Mammary epithelial cell (primary cell): ENCODE data around the gene VAT1L.

Source experiments
- EZH2 ChIP-seq: IDR thresholded peaks from 2 replicates; pipeline ENCODE4 v1.6.1; 2012; ENCODE audit warnings: low read length, inconsistent platforms, borderline replicate concordance
- TF ChIP-seq, protein P1 (sequence below), 2 donors: IDR thresholded peaks in 1 of 2; conservative IDR thresholded peaks in 1 of 2; 2 replicates each; pipeline ENCODE4 v1.5.1; 2011 to 2012; ENCODE audit warnings: inconsistent platforms in 2 of 2, low read length in 2 of 2, mild to moderate bottlenecking in 2 of 2, control low read depth in 1 of 2, low read depth in 1 of 2; ENCODE audit not compliant: insufficient read depth in 1 of 2; ENCODE audit errors: extremely low read depth in 1 of 2

DNA sequence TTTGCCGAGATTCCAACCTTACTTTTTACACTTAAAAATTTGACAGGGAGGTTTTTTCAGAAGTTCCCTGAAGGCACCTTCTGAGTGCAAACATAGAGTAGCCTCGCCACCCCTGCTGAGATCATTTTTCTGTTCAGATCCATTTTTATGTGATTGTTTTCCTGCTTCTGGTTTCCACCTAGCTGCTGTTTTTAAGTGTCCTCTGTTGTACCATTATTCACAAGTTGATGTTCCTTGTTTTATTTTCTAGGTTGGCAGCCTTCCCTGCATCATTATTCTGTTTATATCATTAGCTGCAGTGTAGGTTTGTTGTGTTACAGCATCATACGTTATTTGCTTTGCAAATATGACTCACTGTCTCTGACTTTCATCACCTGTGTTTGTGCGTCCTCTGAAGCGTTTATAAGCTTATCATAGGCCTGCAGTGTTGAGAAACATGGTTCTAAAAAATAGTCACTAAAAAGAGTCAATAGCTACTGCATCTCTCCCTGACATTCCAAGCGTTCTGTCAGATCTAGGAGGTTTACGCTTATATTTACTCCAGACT lies 117.1 kb downstream of the VAT1L start:
- TF ChIP-seq, protein P1, sequence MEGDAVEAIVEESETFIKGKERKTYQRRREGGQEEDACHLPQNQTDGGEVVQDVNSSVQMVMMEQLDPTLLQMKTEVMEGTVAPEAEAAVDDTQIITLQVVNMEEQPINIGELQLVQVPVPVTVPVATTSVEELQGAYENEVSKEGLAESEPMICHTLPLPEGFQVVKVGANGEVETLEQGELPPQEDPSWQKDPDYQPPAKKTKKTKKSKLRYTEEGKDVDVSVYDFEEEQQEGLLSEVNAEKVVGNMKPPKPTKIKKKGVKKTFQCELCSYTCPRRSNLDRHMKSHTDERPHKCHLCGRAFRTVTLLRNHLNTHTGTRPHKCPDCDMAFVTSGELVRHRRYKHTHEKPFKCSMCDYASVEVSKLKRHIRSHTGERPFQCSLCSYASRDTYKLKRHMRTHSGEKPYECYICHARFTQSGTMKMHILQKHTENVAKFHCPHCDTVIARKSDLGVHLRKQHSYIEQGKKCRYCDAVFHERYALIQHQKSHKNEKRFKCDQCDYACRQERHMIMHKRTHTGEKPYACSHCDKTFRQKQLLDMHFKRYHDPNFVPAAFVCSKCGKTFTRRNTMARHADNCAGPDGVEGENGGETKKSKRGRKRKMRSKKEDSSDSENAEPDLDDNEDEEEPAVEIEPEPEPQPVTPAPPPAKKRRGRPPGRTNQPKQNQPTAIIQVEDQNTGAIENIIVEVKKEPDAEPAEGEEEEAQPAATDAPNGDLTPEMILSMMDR (conservative IDR thresholded peaks at IDR 0.05 in 1 of 2, IDR thresholded peaks at IDR 0.05 in 1 of 2; ENCODE audit: extremely low read depth in 1 of 2, insufficient read depth in 1 of 2, low read depth in 1 of 2, low read length in 2 of 2) = no peak
- no peak for TF ChIP-seq EZH2
